ENCODE measurements around the gene ASB5. TPM values are rescaled to one million over a fixed set of nuclear protein-coding genes. Genes with fewer than 3 reads are reported as not detected.

The ASB5 gene
- total and polyA plus RNA-seq, 12 donors: 0.17 to 0.27 (median 0.20) TPM; not detected in 9

DNA sequence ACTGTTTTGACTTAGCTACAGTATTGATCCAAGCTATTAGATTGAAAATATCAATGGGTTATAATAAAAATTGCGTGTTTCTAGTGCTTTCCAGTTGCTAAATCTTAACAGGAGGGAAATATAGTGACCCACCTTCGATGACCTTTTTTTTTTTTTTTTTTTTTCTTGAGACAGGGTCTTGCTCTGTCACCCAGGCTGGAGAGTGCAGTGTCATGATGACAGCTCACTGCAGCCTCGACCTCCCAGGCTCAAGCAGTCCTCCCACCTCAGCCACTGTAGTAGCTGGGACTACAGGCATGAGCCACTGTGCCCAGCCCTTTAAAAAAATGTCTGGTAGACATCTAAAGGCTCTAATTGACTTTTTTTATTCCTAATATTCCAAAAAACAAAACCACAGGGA is 3.8 kb upstream of the ASB5 start:
- no peak overlapping the region for H3K27ac ChIP-seq
- no peaks in the 10 kb centered on the region for H3K9me3 ChIP-seq (replicated peaks in 1 of 3)
- no peak for DNase-seq
- no peaks in the 10 kb centered on the region for H3K36me3 ChIP-seq (replicated peaks in 1 of 2)
- intact Hi-C loops (cut with DNase I): no loop called here
- TF ChIP-seq, protein P1, sequence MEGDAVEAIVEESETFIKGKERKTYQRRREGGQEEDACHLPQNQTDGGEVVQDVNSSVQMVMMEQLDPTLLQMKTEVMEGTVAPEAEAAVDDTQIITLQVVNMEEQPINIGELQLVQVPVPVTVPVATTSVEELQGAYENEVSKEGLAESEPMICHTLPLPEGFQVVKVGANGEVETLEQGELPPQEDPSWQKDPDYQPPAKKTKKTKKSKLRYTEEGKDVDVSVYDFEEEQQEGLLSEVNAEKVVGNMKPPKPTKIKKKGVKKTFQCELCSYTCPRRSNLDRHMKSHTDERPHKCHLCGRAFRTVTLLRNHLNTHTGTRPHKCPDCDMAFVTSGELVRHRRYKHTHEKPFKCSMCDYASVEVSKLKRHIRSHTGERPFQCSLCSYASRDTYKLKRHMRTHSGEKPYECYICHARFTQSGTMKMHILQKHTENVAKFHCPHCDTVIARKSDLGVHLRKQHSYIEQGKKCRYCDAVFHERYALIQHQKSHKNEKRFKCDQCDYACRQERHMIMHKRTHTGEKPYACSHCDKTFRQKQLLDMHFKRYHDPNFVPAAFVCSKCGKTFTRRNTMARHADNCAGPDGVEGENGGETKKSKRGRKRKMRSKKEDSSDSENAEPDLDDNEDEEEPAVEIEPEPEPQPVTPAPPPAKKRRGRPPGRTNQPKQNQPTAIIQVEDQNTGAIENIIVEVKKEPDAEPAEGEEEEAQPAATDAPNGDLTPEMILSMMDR (IDR thresholded peaks at IDR 0.05): no peak
- TF ChIP-seq POLR2A (IDR thresholded peaks at IDR 0.05): no peak
- 55 to 64% (median 58%) methylated on average over 3 of the region's 3 CpGs for WGBS, 4 donors
- H3K27me3 ChIP-seq: no peaks in the 10 kb centered on the region
- H3K4me1 ChIP-seq (replicated peaks in 1 of 2): no peaks in the 10 kb centered on the region
- H3K4me3 ChIP-seq: no peak overlapping the region

DNA sequence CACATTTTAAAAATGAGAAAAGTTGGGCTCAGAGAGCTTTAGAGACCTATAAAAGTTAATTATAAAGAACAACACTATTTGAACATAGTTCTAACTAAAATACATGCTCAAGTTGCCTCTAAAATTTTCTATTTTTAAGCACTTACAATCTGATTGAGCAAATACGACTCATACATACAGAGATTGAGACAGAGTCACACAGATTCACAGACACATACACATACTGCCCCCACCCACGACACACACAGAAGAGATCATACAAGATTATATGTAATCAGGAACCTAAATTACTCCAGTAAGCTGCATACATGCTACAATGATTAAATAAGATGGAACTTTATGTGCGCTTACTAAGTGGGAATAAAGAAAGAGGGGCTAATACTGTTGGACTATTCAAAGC is 2.7 kb upstream of the ASB5 start:
- no peak for DNase-seq
- Histone ChIP-seq H3K4me1 (replicated peaks in 1 of 2) (no peaks in the 10 kb centered on the region), H3K9me3 (replicated peaks in 1 of 3) (no peaks in the 10 kb centered on the region), H3K36me3 (replicated peaks in 1 of 2) (no peaks in the 10 kb centered on the region), H3K27me3 (no peaks in the 10 kb centered on the region), H3K27ac (no peak overlapping the region), H3K4me3 (no peak overlapping the region)
- TF ChIP-seq, protein P1 (IDR thresholded peaks at IDR 0.05): no peak
- TF ChIP-seq POLR2A (IDR thresholded peaks at IDR 0.05): no peak
- intact Hi-C loops (cut with DNase I): no loop called here
- 71 to 83% (median 72%) methylated on average over 3 of the region's 3 CpGs for WGBS, 4 donors

DNA sequence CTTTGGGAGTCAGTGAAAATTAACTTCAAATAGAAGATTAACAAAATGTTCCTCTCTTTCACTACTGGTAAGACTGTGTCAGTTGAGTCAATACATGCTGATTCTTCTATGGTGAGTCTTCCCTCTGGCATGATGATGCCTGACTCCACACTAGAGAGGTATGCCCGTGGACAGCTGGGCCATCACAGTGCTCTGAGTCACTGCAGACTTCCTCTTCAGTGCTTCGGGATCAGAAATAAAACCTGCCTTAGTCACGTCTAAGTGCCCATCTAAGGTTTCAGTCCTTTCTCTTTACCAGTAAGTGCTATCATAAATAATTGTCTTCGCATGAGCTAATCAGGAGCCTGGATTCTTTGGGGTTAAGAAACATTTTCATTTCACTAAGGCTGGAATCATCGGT is 1.6 kb upstream of the ASB5 start:
- TF ChIP-seq, protein P1 (IDR thresholded peaks at IDR 0.05): no peak
- TF ChIP-seq POLR2A (IDR thresholded peaks at IDR 0.05): no peak
- H3K9me3 ChIP-seq (replicated peaks in 1 of 3): no peaks in the 10 kb centered on the region
- no peaks in the 10 kb centered on the region for H3K36me3 ChIP-seq (replicated peaks in 1 of 2)
- no peaks in the 10 kb centered on the region for H3K4me1 ChIP-seq (replicated peaks in 1 of 2)
- H3K4me3 ChIP-seq: no peak overlapping the region
- intact Hi-C loops (cut with DNase I): no loop called here
- no peak for DNase-seq
- WGBS, 4 donors: 60 to 74% (median 67%) methylated on average over 5 of the region's 5 CpGs
- H3K27ac ChIP-seq: no peak overlapping the region
- no peaks in the 10 kb centered on the region for H3K27me3 ChIP-seq

DNA sequence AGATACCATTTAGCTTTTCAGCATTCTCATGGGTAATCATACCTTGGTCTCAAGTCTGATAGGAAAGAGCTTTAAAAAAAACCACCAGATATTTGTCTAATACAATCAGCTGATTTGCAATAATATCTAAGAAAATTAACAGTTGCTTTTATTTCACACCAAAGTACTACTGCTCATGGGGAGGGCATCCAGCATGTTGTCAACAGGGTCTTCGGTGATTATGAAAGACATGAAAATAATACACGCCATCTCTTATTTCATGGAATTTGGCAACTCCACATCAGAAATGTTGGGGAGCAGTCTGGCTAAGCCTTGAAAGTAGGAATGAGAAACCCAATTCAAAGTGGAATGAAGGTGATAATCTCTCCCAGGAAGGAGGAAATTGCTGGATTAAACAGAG is 3.0 kb downstream of the ASB5 start:
- Histone ChIP-seq H3K4me1 (replicated peaks in 1 of 2) (no peaks in the 10 kb centered on the region), H3K27me3 (no peaks in the 10 kb centered on the region), H3K9me3 (replicated peaks in 1 of 3) (no peaks in the 10 kb centered on the region), H3K4me3 (no peak overlapping the region), H3K27ac (no peak overlapping the region), H3K36me3 (replicated peaks in 1 of 2) (no peaks in the 10 kb centered on the region)
- intact Hi-C loops (cut with DNase I): no loop called here
- TF ChIP-seq POLR2A (IDR thresholded peaks at IDR 0.05): no peak
- TF ChIP-seq, protein P1 (IDR thresholded peaks at IDR 0.05): no peak
- DNase-seq: no peak
- WGBS, 4 donors: 88 to 96% (median 90%) methylated on average over 2 of the region's 2 CpGs

Measured in adrenal gland (tissue), 12 donors.